ENCODE results near the gene RBBP8NL. TPM values are rescaled to one million over a fixed set of nuclear protein-coding genes. Genes with fewer than 3 reads are reported as not detected.
A peak's percentile ranks its signal among the peaks of the same experiment; 100 is the strongest.

The RBBP8NL gene
- total RNA-seq, 2 donors from 2014 or later, result 0.40 TPM; not detected in 1

- Mint-ChIP-seq H3K9me3 (peaks cover 2% of the 10 kb centered on the region), H3K36me3 (ENCODE audit: low read depth) (no peaks in the 10 kb centered on the region), H3K4me3 (peak overlapping the region; percentile 53), H3K4me1 (peaks cover 16% of the 10 kb centered on the region), H3K27ac (peak overlapping the region; percentile 44), H3K27me3 (ENCODE audit: insufficient read depth) (peaks cover 3% of the 10 kb centered on the region)
- Histone ChIP-seq H3K4me3 (ENCODE audit: low read length) (peak overlapping the region; percentile 71), H3K27ac (ENCODE audit: low read depth, low read length) (peak overlapping the region; percentile 51), H3K4me1 (ENCODE audit: control insufficient read depth, insufficient read depth, low read length) (peaks cover 34% of the 10 kb centered on the region), H3K9ac (ENCODE audit: extremely low read depth, low read length, poor library complexity, severe bottlenecking) (peak overlapping the region; percentile 25), H3K36me3 (ENCODE audit: control insufficient read depth, insufficient read depth, low read length) (no peaks in the 10 kb centered on the region), H3K27me3 (ENCODE audit: control insufficient read depth, insufficient read depth, low read length, poor library complexity, severe bottlenecking) (no peaks in the 10 kb centered on the region), H3K9me3 (ENCODE audit: control insufficient read depth, low read length) (no peaks in the 10 kb centered on the region)
- DNase-seq, result peak; percentile 90
- TF ChIP-seq CTCF (conservative IDR thresholded peaks at IDR 0.05), result no peak
- 8 to 9% methylated on average over 4 to 13 of the region's 15 CpGs for WGBS, 2 experiments (ENCODE audit: insufficient coverage in 1 of 2, insufficient read length in 1 of 2)
These were observed 58.9 kb downstream of the RBBP8NL start for GRCh38 chr20:62368392-62368975.

- peak overlapping the region; percentile 71 for H3K4me3 ChIP-seq (ENCODE audit: low read length)
- H3K27ac Mint-ChIP-seq, result no peak overlapping the region
- no peak for TF ChIP-seq CTCF (conservative IDR thresholded peaks at IDR 0.05)
- H3K36me3 Mint-ChIP-seq (ENCODE audit: low read depth), result no peaks in the 10 kb centered on the region
- H3K9me3 Mint-ChIP-seq, result peaks cover under 1% of the 10 kb centered on the region
- H3K9ac ChIP-seq (ENCODE audit: extremely low read depth, low read length, poor library complexity, severe bottlenecking), result peak overlapping the region; percentile 44
- peak; percentile 87 for DNase-seq
- H3K4me1 ChIP-seq (ENCODE audit: control insufficient read depth, insufficient read depth, low read length), result peaks cover 35% of the 10 kb centered on the region
- H3K27ac ChIP-seq (ENCODE audit: low read depth, low read length), result peak overlapping the region; percentile 53
- peaks cover 3% of the 10 kb centered on the region for H3K27me3 Mint-ChIP-seq (ENCODE audit: insufficient read depth)
- WGBS, 2 experiments (ENCODE audit: insufficient coverage in 1 of 2, insufficient read length in 1 of 2), result 17% methylated on average over 25 to 37 of the region's 37 CpGs
- H3K36me3 ChIP-seq (ENCODE audit: control insufficient read depth, insufficient read depth, low read length), result no peaks in the 10 kb centered on the region
- peak overlapping the region; percentile 53 for H3K4me3 Mint-ChIP-seq
- H3K9me3 ChIP-seq (ENCODE audit: control insufficient read depth, low read length), result no peaks in the 10 kb centered on the region
- no peaks in the 10 kb centered on the region for H3K27me3 ChIP-seq (ENCODE audit: control insufficient read depth, insufficient read depth, low read length, poor library complexity, severe bottlenecking)
- H3K4me1 Mint-ChIP-seq, result peaks cover 19% of the 10 kb centered on the region
These were observed 59.5 kb downstream of the RBBP8NL start for GRCh38 chr20:62367633-62368391.

GRCh38 chr20:62367136-62367632 is 60.2 kb downstream of the RBBP8NL start, which contains the start of gene LAMA5:
LAMA5 (minus strand) TSS chr20:62367312; CDS start chr20:62367245, 67 bp downstream.
- peaks cover 3% of the 10 kb centered on the region for H3K36me3 ChIP-seq (ENCODE audit: control insufficient read depth, insufficient read depth, low read length)
- Mint-ChIP-seq H3K4me3 (peak within 1 kb of the TSS; percentile 62), H3K27ac (peak within 1 kb of the TSS; percentile 30), H3K27me3 (ENCODE audit: insufficient read depth) (peaks cover 3% of the 10 kb centered on the region), H3K36me3 (ENCODE audit: low read depth) (peaks cover 3% of the 10 kb centered on the region), H3K4me1 (peaks cover 25% of the 10 kb centered on the region), H3K9me3 (no peaks in the 10 kb centered on the region)
- H3K27me3 ChIP-seq (ENCODE audit: control insufficient read depth, insufficient read depth, low read length, poor library complexity, severe bottlenecking), result no peaks in the 10 kb centered on the region
- TF ChIP-seq CTCF (conservative IDR thresholded peaks at IDR 0.05), result no peak
- peak; percentile 89 for DNase-seq
- peak within 1 kb of the TSS; percentile 85 for H3K4me3 ChIP-seq (ENCODE audit: low read length)
- WGBS, 2 experiments (ENCODE audit: insufficient coverage in 1 of 2, insufficient read length in 1 of 2), result 1 to 2% methylated on average over 9 to 57 of the region's 70 CpGs
- peak within 1 kb of the TSS; percentile 53 for H3K27ac ChIP-seq (ENCODE audit: low read depth, low read length)
- H3K9ac ChIP-seq (ENCODE audit: extremely low read depth, low read length, poor library complexity, severe bottlenecking), result peak within 1 kb of the TSS; percentile 63
- H3K9me3 ChIP-seq (ENCODE audit: control insufficient read depth, low read length), result no peaks in the 10 kb centered on the region
- H3K4me1 ChIP-seq (ENCODE audit: control insufficient read depth, insufficient read depth, low read length), result peaks cover 40% of the 10 kb centered on the region
